HepG2 (cell line): Measurements from ENCODE around the gene MMP7. TPM values are rescaled to one million over a fixed set of nuclear protein-coding genes. Genes with fewer than 3 reads are reported as not detected.

Experiments used
- ARID5B ChIP-seq: IDR thresholded peaks from 2 replicates; pipeline ENCODE4 v1.4.0; 2020; ENCODE audit warnings: mild to moderate bottlenecking, missing genetic modification reagents
- CHCHD3 ChIP-seq: sonication (generic); formaldehyde crosslinking; IDR thresholded peaks from 2 replicates; pipeline ENCODE4 v1.8.0; 2022; ENCODE audit warnings: mild to moderate bottlenecking, missing genetic modification reagents, moderate library complexity
- EP300 ChIP-seq, 3 experiments: sonication (generic) in 1 of 3; formaldehyde crosslinking in 1 of 3; IDR thresholded peaks; 2 replicates each; pipeline versions ENCODE4 v1.5.1 to v1.6.1; 2011 to 2020; ENCODE audit warnings: low read depth in 2 of 3, low read length in 2 of 3, borderline replicate concordance in 1 of 3, improper control_type of control experiment in 1 of 3, mild to moderate bottlenecking in 1 of 3, missing genetic modification reagents in 1 of 3, moderate library complexity in 1 of 3
- GABPB1 ChIP-seq: IDR thresholded peaks from 2 replicates; pipeline ENCODE4 v1.6.1; 2016; ENCODE audit warnings: mild to moderate bottlenecking, missing genetic modification reagents, moderate library complexity, missing compliant biosample characterization
- HDAC2 ChIP-seq: sonication (generic); formaldehyde crosslinking; IDR thresholded peaks from 2 replicates; pipeline ENCODE4 v1.4.0; 2020; ENCODE audit warnings: missing genetic modification reagents
- JUNB ChIP-seq: sonication (generic); formaldehyde crosslinking; IDR thresholded peaks from 2 replicates; pipeline ENCODE4 v1.8.0; 2022; ENCODE audit warnings: missing genetic modification reagents, mild to moderate bottlenecking, borderline replicate concordance
- KLF12 ChIP-seq: sonication (generic); formaldehyde crosslinking; IDR thresholded peaks from 2 replicates; pipeline ENCODE4 v1.4.0; 2020; ENCODE audit warnings: missing genetic modification reagents, borderline replicate concordance
- POGZ ChIP-seq: sonication (generic); formaldehyde crosslinking; IDR thresholded peaks from 2 replicates; pipeline ENCODE4 v1.4.0; 2020; ENCODE audit warnings: mild to moderate bottlenecking, missing genetic modification reagents
- SALL2 ChIP-seq: sonication (generic); formaldehyde crosslinking; IDR thresholded peaks from 2 replicates; pipeline ENCODE4 v1.8.1; 2023; ENCODE audit warnings: mild to moderate bottlenecking, missing genetic modification reagents, inconsistent platforms
- TFAP4 ChIP-seq: sonication (generic); IDR thresholded peaks from 2 replicates; pipeline ENCODE4 v1.6.1; 2016; ENCODE audit warnings: low read depth, borderline replicate concordance
- TFE3 ChIP-seq: IDR thresholded peaks from 2 replicates; pipeline ENCODE4 v1.6.1; 2016
- U2AF1 ChIP-seq: fragments of 200-400 bp; formaldehyde crosslinking; optimal IDR thresholded peaks from 2 replicates; pipeline ENCODE3; 2017; ENCODE audit warnings: mild to moderate bottlenecking, low read depth, low read length
- ZBTB38 ChIP-seq: sonication (generic); formaldehyde crosslinking; IDR thresholded peaks from 2 replicates; pipeline ENCODE4 v1.5.1; 2020; ENCODE audit warnings: mild to moderate bottlenecking, missing genetic modification reagents
- ZFP62 ChIP-seq: sonication (generic); formaldehyde crosslinking; IDR thresholded peaks from 2 replicates; pipeline ENCODE4 v1.4.0; 2020; ENCODE audit warnings: missing genetic modification reagents
- ZIK1 ChIP-seq: sonication (generic); formaldehyde crosslinking; IDR thresholded peaks from 2 replicates; pipeline ENCODE4 v1.5.0; 2020; ENCODE audit warnings: mild to moderate bottlenecking, low read depth, missing genetic modification reagents, borderline replicate concordance
- ZNF138 ChIP-seq: sonication (generic); formaldehyde crosslinking; IDR thresholded peaks from 2 replicates; pipeline ENCODE4 v1.5.0; 2020; ENCODE audit warnings: mild to moderate bottlenecking, low read depth, missing genetic modification reagents
- ZNF225 ChIP-seq: sonication (generic); formaldehyde crosslinking; IDR thresholded peaks from 2 replicates; pipeline ENCODE4 v1.4.0; 2020; ENCODE audit warnings: mild to moderate bottlenecking, missing genetic modification reagents
- ZNF552 ChIP-seq: sonication (generic); formaldehyde crosslinking; IDR thresholded peaks from 2 replicates; pipeline ENCODE4 v1.9.0; 2022; ENCODE audit warnings: missing genetic modification reagents, mild to moderate bottlenecking, borderline replicate concordance
- ZNF629 ChIP-seq: sonication (generic); formaldehyde crosslinking; conservative IDR thresholded peaks from 2 replicates; pipeline ENCODE4 v1.5.0; 2020; ENCODE audit warnings: missing genetic modification reagents
- polyA plus RNA-seq, 8 experiments: library from polyadenylated mRNA; depleted of rRNA in 3 of 8; stranded (reverse) in 7 of 8; unstranded in 1 of 8; fragments of >200 nt; fragmentation: Illumina TruSeq in 4 of 8; extraction: Trizol in 4 of 8; gene quantifications; 2 replicates each; pipeline versions ENCODE4 v1.2.1 to v1.2.3, GENCODE V29; 2011 to 2016; ENCODE audit warnings: low read depth in 4 of 8, missing spikeins in 1 of 8, mixed read lengths in 1 of 8; ENCODE audit not compliant: insufficient read depth in 1 of 8
- total RNA-seq, 5 experiments: library from RNA; depleted of rRNA; stranded (reverse); fragments of >200 nt; fragmentation: Illumina TruSeq; extraction: Trizol; gene quantifications; 2 replicates each; pipeline ENCODE4 v1.2.3, GENCODE V29; 2016; ENCODE audit warnings: low read depth in 1 of 5
- TF ChIP-seq, protein P1 (sequence below): sonication (generic); formaldehyde crosslinking; conservative IDR thresholded peaks from 2 replicates; pipeline ENCODE4 v1.4.0; 2020; ENCODE audit warnings: missing genetic modification reagents

The MMP7 gene
- total and polyA plus RNA-seq, 2 of the 13 experiments (the other 11 are each of a cell fraction or from before 2014, with no cell fraction given), result 0.17 TPM; not detected in 1

DNA sequence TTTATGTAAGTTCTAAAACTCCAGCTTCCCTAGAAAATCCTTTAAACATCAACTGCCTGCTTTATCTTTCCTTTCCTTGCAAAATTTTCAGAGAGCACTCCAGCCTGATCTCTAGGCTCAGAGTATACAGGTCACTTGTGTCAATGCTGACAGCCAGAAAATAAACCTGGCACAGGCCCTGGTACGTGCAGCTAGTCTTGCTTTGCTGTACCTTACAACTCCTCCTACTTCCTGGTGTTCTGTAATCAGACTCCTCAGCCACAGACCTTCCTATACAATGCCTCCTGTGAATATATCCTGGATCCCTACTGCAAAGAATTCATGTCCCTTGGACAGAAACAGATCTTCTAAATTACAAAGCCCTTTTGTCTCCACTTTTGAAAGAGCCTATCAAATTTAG, 53.7 kb downstream of the MMP7 start (continued):
- TF ChIP-seq ARID5B (CRISPR knock-in tag) (peak; percentile 95), ZNF552 (no peak), ZNF629 (peak; percentile 64), TFAP4 (no peak), TFE3 (CRISPR knock-in tag) (peak; percentile 67; the same call in 1 of the 2 replicates), ZFP62 (no peak), GABPB1 (CRISPR knock-in tag) (no peak; the same call in 1 of the 2 replicates), HDAC2 (CRISPR knock-in tag) (peak; percentile 93), KLF12 (CRISPR knock-in tag) (0 out of 2 replicates have a peak, but pooled peaks have one; percentile 52), ZIK1 (CRISPR knock-in tag) (0 out of 2 replicates have a peak, but pooled peaks have one; percentile 37), EP300 (IDR thresholded peaks at IDR 0.05; ENCODE audit: low read depth in 2 of 2, low read length in 2 of 2) (peak in 1 of 2 experiments; percentile 83; a peak in 2 of 4 replicates), EP300 (CRISPR knock-in tag; IDR thresholded peaks at IDR 0.05; ENCODE audit: borderline replicate concordance) (peak; percentile 42; the same call in 1 of the 2 replicates), CHCHD3 (CRISPR knock-in tag) (no peak), JUNB (no peak), SALL2 (CRISPR knock-in tag) (no peak), ZNF138 (no peak), U2AF1 (no peak), POGZ (CRISPR knock-in tag) (peak; percentile 85), ZBTB38 (CRISPR knock-in tag) (0 out of 2 replicates have a peak, but pooled peaks have one; percentile 30), ZNF225 (CRISPR knock-in tag) (no peak)
- TF ChIP-seq, protein P1, sequence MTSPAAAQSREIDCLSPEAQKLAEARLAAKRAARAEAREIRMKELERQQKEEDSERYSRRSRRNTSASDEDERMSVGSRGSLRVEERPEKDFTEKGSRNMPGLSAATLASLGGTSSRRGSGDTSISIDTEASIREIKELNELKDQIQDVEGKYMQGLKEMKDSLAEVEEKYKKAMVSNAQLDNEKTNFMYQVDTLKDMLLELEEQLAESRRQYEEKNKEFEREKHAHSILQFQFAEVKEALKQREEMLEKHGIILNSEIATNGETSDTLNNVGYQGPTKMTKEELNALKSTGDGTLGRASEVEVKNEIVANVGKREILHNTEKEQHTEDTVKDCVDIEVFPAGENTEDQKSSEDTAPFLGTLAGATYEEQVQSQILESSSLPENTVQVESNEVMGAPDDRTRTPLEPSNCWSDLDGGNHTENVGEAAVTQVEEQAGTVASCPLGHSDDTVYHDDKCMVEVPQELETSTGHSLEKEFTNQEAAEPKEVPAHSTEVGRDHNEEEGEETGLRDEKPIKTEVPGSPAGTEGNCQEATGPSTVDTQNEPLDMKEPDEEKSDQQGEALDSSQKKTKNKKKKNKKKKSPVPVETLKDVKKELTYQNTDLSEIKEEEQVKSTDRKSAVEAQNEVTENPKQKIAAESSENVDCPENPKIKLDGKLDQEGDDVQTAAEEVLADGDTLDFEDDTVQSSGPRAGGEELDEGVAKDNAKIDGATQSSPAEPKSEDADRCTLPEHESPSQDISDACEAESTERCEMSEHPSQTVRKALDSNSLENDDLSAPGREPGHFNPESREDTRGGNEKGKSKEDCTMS (CRISPR knock-in tag), result no peak
